ENCODE measurements around the gene SCAMP1.
"Not testable (repeated sequence)": the region's sequence is repeated elsewhere in the genome, so short reads cannot be mapped to it uniquely, and the experiment has no call there.

Gene SCAMP1

GRCh38 chr5:78420548-78420947 lies 60.1 kb downstream of the SCAMP1 start:
- no peak for DNase-seq

GRCh38 chr5:78424665-78425064 lies 64.2 kb downstream of the SCAMP1 start:
- no peak for DNase-seq

GRCh38 chr5:78429332-78429980 lies 69.0 kb downstream of the SCAMP1 start:
- no peak for DNase-seq

- DNase-seq = no peak
Observed at GRCh38 chr5:78430866-78431265, 70.4 kb downstream of the SCAMP1 start.

- DNase-seq = no peak
Observed at GRCh38 chr5:78433972-78434371, 73.6 kb downstream of the SCAMP1 start.

- DNase-seq = no peak
Observed at GRCh38 chr5:78447775-78448424, 87.5 kb downstream of the SCAMP1 start.

GRCh38 chr5:78449103-78449502 lies 88.7 kb downstream of the SCAMP1 start:
- no peak for DNase-seq

- DNase-seq = not testable (repeated sequence)
Observed at GRCh38 chr5:78457507-78457906, 97.1 kb downstream of the SCAMP1 start.

GRCh38 chr5:78458843-78459242 lies 98.4 kb downstream of the SCAMP1 start:
- no peak for DNase-seq

GRCh38 chr5:78467140-78467539 lies 106.7 kb downstream of the SCAMP1 start:
- DNase-seq = no peak

- no peak for DNase-seq
Observed at GRCh38 chr5:78467752-78468357, 107.4 kb downstream of the SCAMP1 start.

GRCh38 chr5:78471896-78472295 lies 111.5 kb downstream of the SCAMP1 start:
- DNase-seq = no peak

- no peak for DNase-seq
Observed at GRCh38 chr5:78472469-78473106, 112.2 kb downstream of the SCAMP1 start.

- no peak for DNase-seq
Observed at GRCh38 chr5:78473751-78474150, 113.3 kb downstream of the SCAMP1 start.

- DNase-seq = no peak
Observed at GRCh38 chr5:78475370-78475769, 115.0 kb downstream of the SCAMP1 start.

GRCh38 chr5:78476795-78477194 lies 116.4 kb downstream of the SCAMP1 start:
- DNase-seq = no peak

GRCh38 chr5:78482948-78483347 lies 122.5 kb downstream of the SCAMP1 start:
- DNase-seq = no peak

GRCh38 chr5:78483809-78484521 lies 123.5 kb downstream of the SCAMP1 start:
- no peak for DNase-seq

GRCh38 chr5:78486218-78486617 lies 125.8 kb downstream of the SCAMP1 start:
- DNase-seq = no peak

- DNase-seq = no peak
Observed at GRCh38 chr5:78487846-78488245, 127.4 kb downstream of the SCAMP1 start.

- DNase-seq = no peak
Observed at GRCh38 chr5:78490709-78491485, 130.5 kb downstream of the SCAMP1 start.
